SJCRH30 (cell line): ENCODE results near the gene LIMCH1. TPM values are rescaled to one million over a fixed set of nuclear protein-coding genes. Genes with fewer than 3 reads are reported as not detected.
"Not testable (repeated sequence)": the region's sequence is repeated elsewhere in the genome, so short reads cannot be mapped to it uniquely, and the experiment has no call there.

Experiments used
- DNase-seq, 2 experiments: peaks; one replicate each; pipeline ENCODE4 v3.0.0-alpha.2; 2015 to 2020
- H3K27ac ChIP-seq: fragments of 250-450 bp; sonication (Bioruptor Pico); 2 replicates; pipeline ENCODE4 v1.5.1; 2020; ENCODE audit warnings: mild to moderate bottlenecking, moderate library complexity
- H3K27me3 ChIP-seq: fragments of 250-450 bp; sonication (Bioruptor Pico); 2 replicates; pipeline ENCODE4 v1.5.1; 2020; ENCODE audit warnings: mild to moderate bottlenecking, moderate library complexity
- H3K36me3 ChIP-seq: fragments of 250-450 bp; sonication (Bioruptor Pico); 2 replicates; pipeline ENCODE4 v1.5.1; 2020; ENCODE audit warnings: mild to moderate bottlenecking, moderate library complexity
- H3K4me1 ChIP-seq: fragments of 250-450 bp; sonication (Bioruptor Pico); 2 replicates; pipeline ENCODE4 v1.5.1; 2020; ENCODE audit warnings: mild to moderate bottlenecking, moderate library complexity
- H3K4me3 ChIP-seq: fragments of 250-450 bp; sonication (Bioruptor Pico); 2 replicates; pipeline ENCODE4 v1.5.1; 2020; ENCODE audit warnings: mild to moderate bottlenecking, moderate library complexity
- H3K9me3 ChIP-seq: fragments of 250-450 bp; sonication (Bioruptor Pico); replicated peaks from 2 replicates; pipeline ENCODE4 v1.5.1; 2020; ENCODE audit warnings: mild to moderate bottlenecking, moderate library complexity
- total RNA-seq: library from RNA; depleted of rRNA; stranded (reverse); fragments of >200 nt; shearing (Covaris generic); gene quantifications from 2 replicates; pipeline ENCODE4 v1.2.3, GENCODE V29; 2014

Gene LIMCH1
- total RNA-seq, 1 experiment from 2014 or later = 128 TPM

- no peak for DNase-seq
- H3K36me3 ChIP-seq = no peaks in the 10 kb centered on the region
- H3K4me1 ChIP-seq = no peaks in the 10 kb centered on the region
- no peak overlapping the region for H3K4me3 ChIP-seq
- H3K27ac ChIP-seq = no peak overlapping the region
- no peaks in the 10 kb centered on the region for H3K9me3 ChIP-seq
- no peaks in the 10 kb centered on the region for H3K27me3 ChIP-seq
Observed at GRCh38 chr4:41727861-41728572, 190.1 kb downstream of the LIMCH1 start.

GRCh38 chr4:41728573-41728913, 190.6 kb downstream of the LIMCH1 start:
- Histone ChIP-seq H3K27ac (no peak overlapping the region), H3K9me3 (no peaks in the 10 kb centered on the region), H3K4me3 (no peak overlapping the region), H3K27me3 (no peaks in the 10 kb centered on the region), H3K4me1 (no peaks in the 10 kb centered on the region), H3K36me3 (no peaks in the 10 kb centered on the region)
- no peak for DNase-seq

- Histone ChIP-seq H3K36me3 (no peaks in the 10 kb centered on the region), H3K9me3 (no peaks in the 10 kb centered on the region), H3K27ac (no peak overlapping the region), H3K27me3 (no peaks in the 10 kb centered on the region), H3K4me3 (no peak overlapping the region), H3K4me1 (no peaks in the 10 kb centered on the region)
- DNase-seq = no peak
Observed at GRCh38 chr4:41731569-41732126, 193.7 kb downstream of the LIMCH1 start.

- H3K9me3 ChIP-seq = no peaks in the 10 kb centered on the region
- DNase-seq = peak in 1 of 2 experiments; percentile 8
- no peaks in the 10 kb centered on the region for H3K4me1 ChIP-seq
- no peak overlapping the region for H3K27ac ChIP-seq
- no peak overlapping the region for H3K4me3 ChIP-seq
- no peaks in the 10 kb centered on the region for H3K27me3 ChIP-seq
- no peaks in the 10 kb centered on the region for H3K36me3 ChIP-seq
Observed at GRCh38 chr4:41734371-41734770, 196.4 kb downstream of the LIMCH1 start.

- not testable (repeated sequence) for H3K27me3 ChIP-seq, H3K4me3 ChIP-seq, H3K27ac ChIP-seq, H3K9me3 ChIP-seq, H3K4me1 ChIP-seq, H3K36me3 ChIP-seq
- DNase-seq = peak; percentile 9 to 20
Observed at GRCh38 chr4:41737491-41737890, 199.5 kb downstream of the LIMCH1 start.

- Histone ChIP-seq H3K27ac (no peak overlapping the region), H3K4me3 (no peak overlapping the region), H3K9me3 (no peaks in the 10 kb centered on the region), H3K4me1 (no peaks in the 10 kb centered on the region), H3K27me3 (no peaks in the 10 kb centered on the region), H3K36me3 (no peaks in the 10 kb centered on the region)
- DNase-seq = no peak
Observed at GRCh38 chr4:41741354-41741753, 203.4 kb downstream of the LIMCH1 start.

- Histone ChIP-seq H3K27ac (no peak overlapping the region), H3K36me3 (no peaks in the 10 kb centered on the region), H3K4me3 (no peak overlapping the region), H3K27me3 (no peaks in the 10 kb centered on the region), H3K9me3 (no peaks in the 10 kb centered on the region), H3K4me1 (no peaks in the 10 kb centered on the region)
- no peak for DNase-seq
Observed at GRCh38 chr4:41744572-41745291, 206.8 kb downstream of the LIMCH1 start.

GRCh38 chr4:41745292-41746024, 207.5 kb downstream of the LIMCH1 start:
- no peaks in the 10 kb centered on the region for H3K9me3 ChIP-seq
- H3K4me1 ChIP-seq = no peaks in the 10 kb centered on the region
- no peak for DNase-seq
- no peak overlapping the region for H3K4me3 ChIP-seq
- H3K27me3 ChIP-seq = no peaks in the 10 kb centered on the region
- H3K36me3 ChIP-seq = no peaks in the 10 kb centered on the region
- H3K27ac ChIP-seq = no peak overlapping the region

- DNase-seq = no peak
- no peak overlapping the region for H3K27ac ChIP-seq
- H3K27me3 ChIP-seq = no peaks in the 10 kb centered on the region
Observed at GRCh38 chr4:41746025-41746439, 208.1 kb downstream of the LIMCH1 start.

GRCh38 chr4:41746440-41747229, 208.7 kb downstream of the LIMCH1 start:
- H3K36me3 ChIP-seq = no peaks in the 10 kb centered on the region
- H3K27ac ChIP-seq = no peak overlapping the region
- no peaks in the 10 kb centered on the region for H3K27me3 ChIP-seq
- no peak overlapping the region for H3K4me3 ChIP-seq
- no peak for DNase-seq
- no peaks in the 10 kb centered on the region for H3K9me3 ChIP-seq
- no peaks in the 10 kb centered on the region for H3K4me1 ChIP-seq

More at GRCh38 chr4:41746025-41746439, 208.1 kb downstream of the LIMCH1 start:
- H3K4me3 ChIP-seq = no peak overlapping the region
- H3K4me1 ChIP-seq = no peaks in the 10 kb centered on the region
- H3K36me3 ChIP-seq = no peaks in the 10 kb centered on the region
- no peaks in the 10 kb centered on the region for H3K9me3 ChIP-seq

- Histone ChIP-seq H3K4me3 (no peak overlapping the region), H3K4me1 (no peaks in the 10 kb centered on the region), H3K36me3 (no peaks in the 10 kb centered on the region), H3K27me3 (no peaks in the 10 kb centered on the region), H3K9me3 (no peaks in the 10 kb centered on the region), H3K27ac (no peak overlapping the region)
- DNase-seq = no peak
Observed at GRCh38 chr4:41747230-41748055, 209.5 kb downstream of the LIMCH1 start.

- Histone ChIP-seq H3K9me3 (no peaks in the 10 kb centered on the region), H3K4me3 (no peak overlapping the region), H3K27me3 (0 out of 2 replicates have a peak, but pooled peaks cover under 1% of the 10 kb centered on the region), H3K27ac (no peak overlapping the region), H3K4me1 (no peaks in the 10 kb centered on the region), H3K36me3 (no peaks in the 10 kb centered on the region)
- DNase-seq = no peak
Observed at GRCh38 chr4:41748074-41748570, 210.2 kb downstream of the LIMCH1 start.

- H3K9me3 ChIP-seq = no peaks in the 10 kb centered on the region
- no peaks in the 10 kb centered on the region for H3K4me1 ChIP-seq
- no peak within 1 kb of the TSS for H3K27ac ChIP-seq
- DNase-seq = no peak
- no peak within 1 kb of the TSS for H3K4me3 ChIP-seq
- H3K27me3 ChIP-seq = 0 out of 2 replicates have a peak, but pooled peaks cover 4% of the 10 kb centered on the region
- H3K36me3 ChIP-seq = no peaks in the 10 kb centered on the region
Observed at GRCh38 chr4:41748571-41749475, 210.9 kb downstream of the LIMCH1 start, which contains the start of gene PHOX2B. TSS of gene PHOX2B (minus strand) at chr4:41748725. CDS start at chr4:41748610, 115 bp downstream.
